Uterus (tissue), 4 donors: ENCODE measurements around the gene PRUNE2. TPM values are rescaled to one million over a fixed set of nuclear protein-coding genes. Genes with fewer than 3 reads are reported as not detected.
A peak's percentile ranks its signal among the peaks of the same experiment; 100 is the strongest.

Source experiments
- DNase-seq, 2 donors: peaks; one replicate each; pipeline ENCODE4 v3.0.0-alpha.2; 2019 to 2020
- H3K27ac ChIP-seq, 2 donors: fragments of 200-600 bp; sonication (generic); 1 replicate in 1 of 2; 2 replicates in 1 of 2; pipeline ENCODE4 v1.5.1; 2016 to 2018
- H3K27me3 ChIP-seq, 2 donors: fragments of 200-600 bp; sonication (generic); one replicate each; pipeline ENCODE4 v1.5.1; 2018 to 2019; ENCODE audit warnings: control low read depth in 1 of 2
- H3K36me3 ChIP-seq, 2 donors: fragments of 200-600 bp; sonication (generic); one replicate each; pipeline ENCODE4 v1.5.1; 2019; ENCODE audit warnings: control low read depth in 1 of 2
- H3K4me1 ChIP-seq, 2 donors: fragments of 200-600 bp; sonication (generic); one replicate each; pipeline ENCODE4 v1.5.1; 2018 to 2019; ENCODE audit warnings: control low read depth in 1 of 2
- H3K4me3 ChIP-seq, 2 donors: fragments of 200-600 bp; sonication (generic); 1 replicate in 1 of 2; 2 replicates in 1 of 2; pipeline ENCODE4 v1.5.1; 2018 to 2019; ENCODE audit warnings: mild to moderate bottlenecking in 1 of 2
- H3K9me3 ChIP-seq, 2 donors: fragments of 200-600 bp; sonication (generic); one replicate each; pipeline ENCODE4 v1.5.1; 2019; ENCODE audit warnings: control low read depth in 1 of 2
- CTCF ChIP-seq, 4 experiments: fragments of 200-600 bp in 2 of 4; fragments of 450-650 bp in 2 of 4; sonication (generic) in 2 of 4; IDR thresholded peaks; one replicate each; pipeline ENCODE4 v1.5.1; 2016 to 2019; ENCODE audit warnings: antibody characterized with exemption in 4 of 4, mild to moderate bottlenecking in 2 of 4, moderate library complexity in 1 of 4
- POLR2A ChIP-seq, 2 donors: fragments of 450-650 bp; IDR thresholded peaks; one replicate each; pipeline ENCODE4 v1.6.1; 2016; ENCODE audit warnings: antibody characterized with exemption in 2 of 2, mild to moderate bottlenecking in 1 of 2, moderate library complexity in 1 of 2
- intact Hi-C: fragments of 100-400 bp; cut with DNase I; formaldehyde crosslinking; loops from one replicate; pipeline ENCODE4 v1.15.1; 2023; ENCODE audit warnings: low total_unique reads
- total RNA-seq, 4 donors: library from RNA; depleted of rRNA in 3 of 4; stranded (reverse); fragments of >200 nt in 3 of 4; gene quantifications; one replicate each; pipeline versions ENCODE4 v1.1.0 to v1.2.4, GENCODE V29; 2014 to 2023
- donor health status: DM: yes; HTN: yes; CAD: no.

PRUNE2 gene
- total RNA-seq, 4 donors from 2014 or later: 51.4 to 187 (median 97.1) TPM

GRCh38 chr9:76619640-76620039 is 286.3 kb downstream of the PRUNE2 start:
- no peak for DNase-seq
- Histone ChIP-seq H3K9me3 (no peaks in the 10 kb centered on the region), H3K27me3 (no peaks in the 10 kb centered on the region), H3K27ac (peak overlapping the region in 1 of 2 donors; percentile 14), H3K4me1 (no peaks in the 10 kb centered on the region), H3K4me3 (no peak overlapping the region), H3K36me3 (no peaks in the 10 kb centered on the region)
- intact Hi-C loops: no loop called here
- TF ChIP-seq CTCF (IDR thresholded peaks at IDR 0.05) (no peak), POLR2A (IDR thresholded peaks at IDR 0.05) (no peak)

GRCh38 chr9:76619197-76619596 is 286.7 kb downstream of the PRUNE2 start:
- Histone ChIP-seq H3K27ac (peak overlapping the region; percentile 14 to 23), H3K9me3 (no peaks in the 10 kb centered on the region), H3K4me1 (no peaks in the 10 kb centered on the region), H3K36me3 (no peaks in the 10 kb centered on the region), H3K27me3 (no peaks in the 10 kb centered on the region), H3K4me3 (no peak overlapping the region)
- no peak for DNase-seq
- no peak for TF ChIP-seq POLR2A (IDR thresholded peaks at IDR 0.05)
- no peak for TF ChIP-seq CTCF (IDR thresholded peaks at IDR 0.05)
- intact Hi-C loops: no loop called here

- H3K36me3 ChIP-seq: no peaks in the 10 kb centered on the region
- H3K27me3 ChIP-seq: no peaks in the 10 kb centered on the region
- intact Hi-C loops: no loop called here
- no peak for DNase-seq
- H3K4me1 ChIP-seq: no peaks in the 10 kb centered on the region
- no peak overlapping the region for H3K4me3 ChIP-seq
- H3K9me3 ChIP-seq: no peaks in the 10 kb centered on the region
- no peak for TF ChIP-seq POLR2A (IDR thresholded peaks at IDR 0.05)
- no peak for TF ChIP-seq CTCF (IDR thresholded peaks at IDR 0.05)
- H3K27ac ChIP-seq: peak overlapping the region; percentile 14 to 23
Measured at GRCh38 chr9:76618762-76619161, 287.2 kb downstream of the PRUNE2 start.

- Histone ChIP-seq H3K27ac (no peak overlapping the region), H3K36me3 (no peaks in the 10 kb centered on the region), H3K4me3 (no peak overlapping the region), H3K9me3 (no peaks in the 10 kb centered on the region), H3K27me3 (no peaks in the 10 kb centered on the region), H3K4me1 (no peaks in the 10 kb centered on the region)
- intact Hi-C loops: no loop called here
- no peak for DNase-seq
- TF ChIP-seq POLR2A (IDR thresholded peaks at IDR 0.05) (no peak), CTCF (IDR thresholded peaks at IDR 0.05) (no peak)
Measured at GRCh38 chr9:76617497-76618175, 288.3 kb downstream of the PRUNE2 start.

- H3K27me3 ChIP-seq: no peaks in the 10 kb centered on the region
- TF ChIP-seq CTCF (IDR thresholded peaks at IDR 0.05) (no peak), POLR2A (IDR thresholded peaks at IDR 0.05) (no peak)
- H3K4me3 ChIP-seq: no peak overlapping the region
- no peaks in the 10 kb centered on the region for H3K36me3 ChIP-seq
- intact Hi-C loops: no loop called here
- H3K9me3 ChIP-seq: no peaks in the 10 kb centered on the region
- no peaks in the 10 kb centered on the region for H3K4me1 ChIP-seq
- H3K27ac ChIP-seq: no peak overlapping the region
- DNase-seq: no peak
Measured at GRCh38 chr9:76616780-76617179, 289.1 kb downstream of the PRUNE2 start.
